H1 (cell line): ENCODE measurements around the gene HNRNPH2. TPM values are rescaled to one million over a fixed set of nuclear protein-coding genes. Genes with fewer than 3 reads are reported as not detected.

ENCODE experiments used
- CTCF ChIA-PET: fragments of 300-600 bp; sonication (Branson Sonifier 250); formaldehyde crosslinking; loops from one replicate; lab custom pipeline; 2021; ENCODE audit not compliant: partially characterized antibody; lab: Charles Lee
- POLR2A ChIA-PET: fragments of 300-600 bp; sonication (Branson Sonifier 250); formaldehyde crosslinking; loops from one replicate; lab custom pipeline; 2021; ENCODE audit warnings: inconsistent platforms; ENCODE audit not compliant: partially characterized antibody; lab: Charles Lee
- DNase-seq, 2 experiments: peaks; one replicate each; pipeline versions ENCODE4 v3.0.0 to v3.0.0-alpha.2; 2010 to 2022; ENCODE audit warnings: low spot score in 2 of 2, low read depth in 1 of 2, mixed read lengths in 1 of 2
- FAIRE-seq: peaks from 2 replicates; lab custom pipeline; 2011; peaks lifted over from hg19 to GRCh38; lab: Jason Lieb, UNC
- H2AFZ ChIP-seq: 2 replicates; pipeline ENCODE4 v1.8.1; 2012; ENCODE audit warnings: low read length, inconsistent platforms
- H2AK5ac ChIP-seq: 2 replicates; pipeline ENCODE4 v1.6.1; 2013; ENCODE audit warnings: low read depth, low read length
- H2BK120ac ChIP-seq: replicated peaks from 2 replicates; pipeline ENCODE3; 2013; ENCODE audit warnings: low read depth, low read length, inconsistent platforms
- H2BK12ac ChIP-seq: 2 replicates; pipeline ENCODE4 v1.6.1; 2013; ENCODE audit warnings: low read depth, low read length
- H2BK15ac ChIP-seq: 2 replicates; pipeline ENCODE4 v1.6.1; 2013; ENCODE audit warnings: low read length
- H2BK20ac ChIP-seq: 2 replicates; pipeline ENCODE4 v1.6.1; 2013; ENCODE audit warnings: low read length
- H2BK5ac ChIP-seq: 2 replicates; pipeline ENCODE4 v1.6.1; 2013; ENCODE audit warnings: low read depth, low read length
- H3K14ac ChIP-seq: 2 replicates; pipeline ENCODE4 v1.6.1; 2013; ENCODE audit warnings: inconsistent platforms; ENCODE audit not compliant: insufficient read length
- H3K18ac ChIP-seq: 2 replicates; pipeline ENCODE4 v1.6.1; 2013; ENCODE audit warnings: low read length; ENCODE audit errors: extremely low read depth
- H3K23ac ChIP-seq: 2 replicates; pipeline ENCODE4 v1.6.1; 2013; ENCODE audit warnings: inconsistent platforms; ENCODE audit not compliant: insufficient read length
- H3K23me2 ChIP-seq: 2 replicates; pipeline ENCODE4 v1.6.1; 2013; ENCODE audit warnings: low read depth, low read length
- H3K27ac ChIP-seq: 2 replicates; pipeline ENCODE4 v1.6.1; 2011; ENCODE audit warnings: low read depth, low read length, inconsistent platforms
- H3K27me3 ChIP-seq, 4 experiments: replicated peaks in 1 of 4; 1 replicate in 1 of 4; 2 replicates in 3 of 4; pipeline versions ENCODE4 v1.6.1 to v1.8.1; 2011 to 2013; ENCODE audit warnings: low read length in 3 of 4, mild to moderate bottlenecking in 3 of 4, inconsistent platforms in 2 of 4, mixed read lengths in 2 of 4, moderate library complexity in 1 of 4; ENCODE audit not compliant: control insufficient read depth in 3 of 4, insufficient read depth in 3 of 4; ENCODE audit errors: extremely low read depth in 1 of 4
- H3K36me3 ChIP-seq, 4 experiments: 2 replicates each; pipeline versions ENCODE4 v1.6.1 to v1.8.1; 2011 to 2013; ENCODE audit warnings: mild to moderate bottlenecking in 4 of 4, low read length in 3 of 4, moderate library complexity in 2 of 4, control low read depth in 1 of 4, inconsistent platforms in 1 of 4; ENCODE audit not compliant: insufficient read depth in 4 of 4, control insufficient read depth in 2 of 4
- H3K4ac ChIP-seq: replicated peaks from 2 replicates; pipeline ENCODE3; 2013; ENCODE audit warnings: low read length, low read depth, mixed read lengths, inconsistent platforms; ENCODE audit not compliant: insufficient read length
- H3K4me1 ChIP-seq, 4 experiments: replicated peaks in 1 of 4; 1 replicate in 1 of 4; 2 replicates in 3 of 4; pipeline versions ENCODE4 v1.6.1 to v1.8.1; 2011 to 2013; ENCODE audit warnings: low read length in 3 of 4, inconsistent platforms in 2 of 4, mixed read lengths in 1 of 4; ENCODE audit not compliant: insufficient read depth in 4 of 4, control insufficient read depth in 3 of 4
- H3K4me2 ChIP-seq, 2 experiments: 2 replicates each; pipeline versions ENCODE4 v1.6.1 to v1.8.1; 2011 to 2013; ENCODE audit warnings: low read depth in 2 of 2, low read length in 2 of 2, control low read depth in 1 of 2, inconsistent platforms in 1 of 2, mild to moderate bottlenecking in 1 of 2; ENCODE audit not compliant: insufficient read depth in 1 of 2
- H3K4me3 ChIP-seq, 4 experiments: fragments of 200-600, 300-600 bp in 1 of 4; sonication (generic), shearing (Covaris generic), sonication (Bioruptor Twin) in 1 of 4; 2 replicates each; pipeline versions ENCODE4 v1.5.1 to v1.8.1; 2011 to 2016; ENCODE audit warnings: low read length in 4 of 4, low read depth in 3 of 4, control low read depth in 2 of 4, inconsistent platforms in 2 of 4, mild to moderate bottlenecking in 2 of 4, mixed read lengths in 1 of 4, moderate library complexity in 1 of 4; ENCODE audit not compliant: insufficient read depth in 2 of 4; ENCODE audit errors: extremely low read depth in 1 of 4
- H3K56ac ChIP-seq: replicated peaks from 2 replicates; pipeline ENCODE3; 2013; ENCODE audit warnings: low read depth, mild to moderate bottlenecking, mixed read lengths, low read length, inconsistent platforms; ENCODE audit not compliant: insufficient read length
- H3K79me1 ChIP-seq: 2 replicates; pipeline ENCODE4 v1.6.1; 2013; ENCODE audit warnings: low read depth, low read length, control low read depth
- H3K79me2 ChIP-seq, 2 experiments: 2 replicates each; pipeline versions ENCODE4 v1.6.1 to v1.8.1; 2012 to 2013; ENCODE audit warnings: low read length in 2 of 2, mild to moderate bottlenecking in 2 of 2, inconsistent platforms in 1 of 2; ENCODE audit not compliant: insufficient read depth in 2 of 2, control insufficient read depth in 1 of 2
- H3K9ac ChIP-seq, 4 experiments: replicated peaks in 1 of 4; 1 replicate in 1 of 4; 2 replicates in 3 of 4; pipeline versions ENCODE4 v1.6.1 to v1.8.1; 2011 to 2013; ENCODE audit warnings: low read depth in 3 of 4, low read length in 3 of 4, control low read depth in 2 of 4, mild to moderate bottlenecking in 2 of 4, moderate library complexity in 2 of 4, inconsistent platforms in 1 of 4; ENCODE audit errors: extremely low read depth in 1 of 4
- H3K9me3 ChIP-seq, 2 experiments: 2 replicates each; pipeline versions ENCODE4 v1.6.1 to v1.8.1; 2012 to 2013; ENCODE audit warnings: mild to moderate bottlenecking in 2 of 2, moderate library complexity in 2 of 2, control low read depth in 1 of 2, inconsistent platforms in 1 of 2, low read depth in 1 of 2, low read length in 1 of 2, mixed read lengths in 1 of 2; ENCODE audit not compliant: insufficient read depth in 2 of 2
- H4K20me1 ChIP-seq, 2 experiments: replicated peaks in 1 of 2; 2 replicates each; pipeline versions ENCODE3 to v1.8.1; 2011 to 2013; ENCODE audit warnings: inconsistent platforms in 2 of 2, low read length in 2 of 2, mild to moderate bottlenecking in 1 of 2; ENCODE audit not compliant: insufficient read depth in 2 of 2, control insufficient read depth in 1 of 2
- H4K5ac ChIP-seq: 2 replicates; pipeline ENCODE4 v1.6.1; 2013; ENCODE audit warnings: low read length, low read depth, mixed read lengths, inconsistent platforms; ENCODE audit not compliant: insufficient read length
- H4K8ac ChIP-seq: 2 replicates; pipeline ENCODE4 v1.8.0; 2013; ENCODE audit warnings: mild to moderate bottlenecking, moderate library complexity, low read length, inconsistent platforms; ENCODE audit not compliant: insufficient read depth; ENCODE audit errors: extremely low read depth
- H4K91ac ChIP-seq: replicated peaks from 2 replicates; pipeline ENCODE3; 2013; ENCODE audit warnings: low read length, mixed read lengths, inconsistent platforms; ENCODE audit not compliant: insufficient read length
- CHD1 ChIP-seq: IDR thresholded peaks from 2 replicates; pipeline ENCODE4 v1.6.1; 2012; ENCODE audit warnings: low read depth, low read length, improper control_type of control experiment
- GABPA ChIP-seq: IDR thresholded peaks from 2 replicates; pipeline ENCODE4 v1.6.1; 2011; ENCODE audit warnings: mild to moderate bottlenecking, low read length, moderate library complexity, borderline replicate concordance; ENCODE audit not compliant: insufficient read depth
- RBBP5 ChIP-seq: IDR thresholded peaks from 2 replicates; pipeline ENCODE4 v1.7.1; 2012; ENCODE audit warnings: low read depth, mild to moderate bottlenecking, inconsistent platforms, low read length, moderate library complexity, borderline replicate concordance
- SIN3A ChIP-seq, 2 experiments: IDR thresholded peaks in 1 of 2; conservative IDR thresholded peaks in 1 of 2; 2 replicates each; pipeline ENCODE4 v1.6.1; 2011 to 2012; ENCODE audit warnings: low read length in 2 of 2, improper control_type of control experiment in 1 of 2, low read depth in 1 of 2, mild to moderate bottlenecking in 1 of 2
- SIRT6 ChIP-seq: IDR thresholded peaks from one replicate; pipeline ENCODE4 v1.7.1; 2012; ENCODE audit warnings: low read length, inconsistent platforms
- WGBS, 2 experiments: shearing (Covaris generic) in 1 of 2; methylation state at CpG; one replicate each; pipeline versions ENCODE4 v1.1.6 to v1.1.7; 2013 to 2015; ENCODE audit warnings: low lambda C conversion rate in 2 of 2, mixed read lengths in 2 of 2, inconsistent platforms in 1 of 2, low coverage in 1 of 2, missing lambda C conversion rate in 1 of 2; ENCODE audit not compliant: insufficient replicate concordance in 2 of 2, insufficient coverage in 1 of 2, insufficient read length in 1 of 2; ENCODE audit errors: extremely low coverage in 1 of 2, missing lambda C conversion rate in 1 of 2; 5-methylcytosine and 5-hydroxymethylcytosine counted together
- polyA plus RNA-seq, 7 experiments: library from polyadenylated mRNA; depleted of rRNA in 3 of 7; stranded (reverse) in 5 of 7; unstranded in 2 of 7; fragments of >200 nt in 5 of 7; fragments of 200-250 nt in 2 of 7; gene quantifications; 1 replicate in 5 of 7; 2 replicates in 1 of 7; 4 replicates in 1 of 7; pipeline versions ENCODE4 v1.2.1 to v1.2.3, GENCODE V29; 2011 to 2013; ENCODE audit warnings: missing spikeins in 2 of 7, mixed read lengths in 2 of 7
- total RNA-seq: library from RNA; stranded (reverse); fragmentation: NEBNext Ultra II Directional; extraction: Animal tissue kit (Norgen Biotek cat#: 25700); gene quantifications from 2 replicates; pipeline ENCODE4 v1.2.1, GENCODE V29; 2021
- TF ChIP-seq, protein P1 (sequence below): IDR thresholded peaks from 2 replicates; pipeline ENCODE4 v1.6.1; 2011; ENCODE audit warnings: low read depth, mild to moderate bottlenecking, low read length; ENCODE audit not compliant: insufficient read depth
- TF ChIP-seq, protein P2 (sequence below), 3 experiments: IDR thresholded peaks; 1 replicate in 2 of 3; 2 replicates in 1 of 3; pipeline versions ENCODE4 v1.5.1 to v1.6.1; 2011; ENCODE audit warnings: low read length in 3 of 3, mild to moderate bottlenecking in 3 of 3, inconsistent platforms in 2 of 3, low read depth in 1 of 3, moderate library complexity in 1 of 3; ENCODE audit not compliant: insufficient read depth in 1 of 3; ENCODE audit errors: control extremely low read depth in 1 of 3
- TF ChIP-seq, protein P3 (sequence below): IDR thresholded peaks from 2 replicates; pipeline ENCODE4 v1.6.1; 2012; ENCODE audit warnings: inconsistent platforms

The HNRNPH2 gene
- total and polyA plus RNA-seq, 2 of the 8 experiments (the other 6 are each of a cell fraction or from before 2014, with no cell fraction given) = 27.7 to 66.7 TPM

DNA sequence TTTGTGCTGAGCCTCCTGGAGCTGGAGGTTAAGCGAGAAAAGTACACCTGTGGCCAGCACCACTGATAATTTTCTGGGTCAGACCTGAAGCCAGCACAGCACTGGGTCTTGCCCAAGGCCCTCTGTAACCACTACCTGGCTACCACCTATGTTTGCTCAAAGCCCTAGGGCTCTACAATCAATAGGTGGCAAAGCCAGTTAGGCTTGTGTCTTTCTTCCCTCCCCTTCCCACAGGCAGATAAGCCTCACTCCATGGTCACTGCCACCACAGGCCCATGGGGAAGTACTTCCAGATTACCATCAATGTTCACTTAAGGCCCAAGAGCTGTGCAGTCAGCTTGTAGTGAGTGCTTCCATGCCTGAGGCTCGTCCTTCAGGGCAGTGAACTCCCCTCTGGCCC is 42.1 kb downstream of the HNRNPH2 start:
- POLR2A ChIA-PET = no interaction called here
- no peak for FAIRE-seq

More for the DNA sequence above, 42.1 kb downstream of the HNRNPH2 start:
- Histone ChIP-seq H4K8ac (no peak overlapping the region), H3K27me3 (no peaks in the 10 kb centered on the region), H3K79me1 (no peaks in the 10 kb centered on the region), H3K23me2 (no peaks in the 10 kb centered on the region), H2BK5ac (no peak overlapping the region), H3K9ac (no peak overlapping the region), H3K4me3 (no peak overlapping the region), H2BK20ac (no peak overlapping the region), H3K79me2 (no peaks in the 10 kb centered on the region), H3K18ac (no peak overlapping the region), H3K4ac (no peak overlapping the region), H3K4me1 (no peaks in the 10 kb centered on the region), H3K9me3 (no peaks in the 10 kb centered on the region), H4K5ac (no peak overlapping the region), H3K23ac (no peak overlapping the region), H4K91ac (no peak overlapping the region), H3K4me2 (no peak overlapping the region), H3K36me3 (no peaks in the 10 kb centered on the region), H2AFZ (no peak overlapping the region), H2BK120ac (no peak overlapping the region), H2BK15ac (no peak overlapping the region), H3K56ac (no peak overlapping the region), H2AK5ac (no peak overlapping the region), H3K14ac (no peak overlapping the region), H2BK12ac (no peak overlapping the region), H4K20me1 (no peaks in the 10 kb centered on the region), H3K27ac (no peak overlapping the region)
- TF ChIP-seq CHD1 (no peak), SIRT6 (no peak), GABPA (no peak), SIN3A (conservative IDR thresholded peaks at IDR 0.05 in 1 of 2, IDR thresholded peaks at IDR 0.05 in 1 of 2; ENCODE audit: low read depth in 1 of 2, low read length in 2 of 2) (no peak), RBBP5 (no peak)
- TF ChIP-seq, protein P1, sequence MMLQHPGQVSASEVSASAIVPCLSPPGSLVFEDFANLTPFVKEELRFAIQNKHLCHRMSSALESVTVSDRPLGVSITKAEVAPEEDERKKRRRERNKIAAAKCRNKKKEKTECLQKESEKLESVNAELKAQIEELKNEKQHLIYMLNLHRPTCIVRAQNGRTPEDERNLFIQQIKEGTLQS = no peak
- TF ChIP-seq, protein P2, sequence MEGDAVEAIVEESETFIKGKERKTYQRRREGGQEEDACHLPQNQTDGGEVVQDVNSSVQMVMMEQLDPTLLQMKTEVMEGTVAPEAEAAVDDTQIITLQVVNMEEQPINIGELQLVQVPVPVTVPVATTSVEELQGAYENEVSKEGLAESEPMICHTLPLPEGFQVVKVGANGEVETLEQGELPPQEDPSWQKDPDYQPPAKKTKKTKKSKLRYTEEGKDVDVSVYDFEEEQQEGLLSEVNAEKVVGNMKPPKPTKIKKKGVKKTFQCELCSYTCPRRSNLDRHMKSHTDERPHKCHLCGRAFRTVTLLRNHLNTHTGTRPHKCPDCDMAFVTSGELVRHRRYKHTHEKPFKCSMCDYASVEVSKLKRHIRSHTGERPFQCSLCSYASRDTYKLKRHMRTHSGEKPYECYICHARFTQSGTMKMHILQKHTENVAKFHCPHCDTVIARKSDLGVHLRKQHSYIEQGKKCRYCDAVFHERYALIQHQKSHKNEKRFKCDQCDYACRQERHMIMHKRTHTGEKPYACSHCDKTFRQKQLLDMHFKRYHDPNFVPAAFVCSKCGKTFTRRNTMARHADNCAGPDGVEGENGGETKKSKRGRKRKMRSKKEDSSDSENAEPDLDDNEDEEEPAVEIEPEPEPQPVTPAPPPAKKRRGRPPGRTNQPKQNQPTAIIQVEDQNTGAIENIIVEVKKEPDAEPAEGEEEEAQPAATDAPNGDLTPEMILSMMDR (IDR thresholded peaks at IDR 0.05; ENCODE audit: control extremely low read depth in 1 of 3, insufficient read depth in 1 of 3, low read depth in 1 of 3, low read length in 3 of 3) = no peak
- TF ChIP-seq, protein P3, sequence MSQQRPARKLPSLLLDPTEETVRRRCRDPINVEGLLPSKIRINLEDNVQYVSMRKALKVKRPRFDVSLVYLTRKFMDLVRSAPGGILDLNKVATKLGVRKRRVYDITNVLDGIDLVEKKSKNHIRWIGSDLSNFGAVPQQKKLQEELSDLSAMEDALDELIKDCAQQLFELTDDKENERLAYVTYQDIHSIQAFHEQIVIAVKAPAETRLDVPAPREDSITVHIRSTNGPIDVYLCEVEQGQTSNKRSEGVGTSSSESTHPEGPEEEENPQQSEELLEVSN = no peak
- CTCF ChIA-PET = interaction anchor here (0.7 to 1.5 kb wide), 3 partner anchors 10 to 25 kb away, joined by 3 read pairs; no protein-coding TSS in a partner anchor
- DNase-seq = no peak
- WGBS, 2 experiments = 63% methylated on average over 2 of the region's 2 CpGs; no CpG with 5 or more reads in 1 of the 2 experiments
